ENCODE results near the gene ZNF791. TPM values are rescaled to one million over a fixed set of nuclear protein-coding genes. Genes with fewer than 3 reads are reported as not detected.
A peak's percentile ranks its signal among the peaks of the same experiment; 100 is the strongest.

Gene ZNF791
- total and polyA plus RNA-seq, 8 donors = 4.7 to 33.0 (median 18.4) TPM

GRCh38 chr19:12664406-12665280, 53.9 kb downstream of the ZNF791 start:
- Histone ChIP-seq H3K27me3 (no peaks in the 10 kb centered on the region), H3K4me3 (peak overlapping the region in 1 of 4 donors; percentile 74), H3K27ac (peak overlapping the region in 1 of 5 donors; percentile 83), H3K36me3 (peaks cover 34 to 64% (median 58%) of the 10 kb centered on the region in 4 donors), H3K4me1 (peaks cover 23 to 46% (median 42%) of the 10 kb centered on the region in 4 donors), H3K9me3 (no peaks in the 10 kb centered on the region)
- WGBS, 5 donors = 83 to 89% (median 84%) methylated on average over 25 to 29 of the region's 29 CpGs
- no peak for DNase-seq
- TF ChIP-seq CTCF (IDR thresholded peaks at IDR 0.05) = no peak
- no peak for TF ChIP-seq EP300 (IDR thresholded peaks at IDR 0.05)
- TF ChIP-seq POLR2AphosphoS5 (IDR thresholded peaks at IDR 0.05) = no peak
- TF ChIP-seq POLR2A (IDR thresholded peaks at IDR 0.05) = no peak
- intact Hi-C loops (cut with DNase I; ENCODE audit: low total_unique reads) = no loop called here

- Histone ChIP-seq H3K9me3 (no peaks in the 10 kb centered on the region), H3K4me3 (peak overlapping the region in 2 of 4 donors; percentile 74 to 84), H3K27me3 (no peaks in the 10 kb centered on the region), H3K27ac (peak overlapping the region in 2 of 5 donors; percentile 83 to 87), H3K4me1 (peaks cover 26 to 52% (median 46%) of the 10 kb centered on the region in 4 donors), H3K36me3 (peaks cover 30 to 58% (median 52%) of the 10 kb centered on the region in 4 donors)
- 72 to 90% (median 82%) methylated on average over 10 of the region's 10 CpGs for WGBS, 5 donors
- DNase-seq = peak; percentile 47 to 64
- TF ChIP-seq POLR2AphosphoS5 (IDR thresholded peaks at IDR 0.05) (no peak), CTCF (IDR thresholded peaks at IDR 0.05) (no peak), EP300 (IDR thresholded peaks at IDR 0.05) (no peak), POLR2A (IDR thresholded peaks at IDR 0.05) (no peak)
- intact Hi-C loops (cut with DNase I; ENCODE audit: low total_unique reads) = no loop called here
Observed at GRCh38 chr19:12665281-12665573, 54.5 kb downstream of the ZNF791 start.

- DNase-seq = no peak
- intact Hi-C loops (cut with DNase I; ENCODE audit: low total_unique reads) = no loop called here
- Histone ChIP-seq H3K9me3 (no peaks in the 10 kb centered on the region), H3K27ac (peak overlapping the region in 4 of 5 donors; percentile 78 to 87 (median 84)), H3K27me3 (no peaks in the 10 kb centered on the region), H3K4me1 (peaks cover 31 to 57% (median 52%) of the 10 kb centered on the region in 4 donors), H3K4me3 (peak overlapping the region; percentile 74 to 89 (median 82)), H3K36me3 (peaks cover 29 to 53% (median 47%) of the 10 kb centered on the region in 4 donors)
- 33 to 46% (median 43%) methylated on average over 8 to 12 of the region's 12 CpGs for WGBS, 5 donors
- TF ChIP-seq POLR2A (IDR thresholded peaks at IDR 0.05) = no peak
- no peak for TF ChIP-seq POLR2AphosphoS5 (IDR thresholded peaks at IDR 0.05)
- TF ChIP-seq CTCF (IDR thresholded peaks at IDR 0.05) = no peak
- no peak for TF ChIP-seq EP300 (IDR thresholded peaks at IDR 0.05)
Observed at GRCh38 chr19:12665671-12666264, 55.0 kb downstream of the ZNF791 start.

GRCh38 chr19:12666265-12667048, 55.7 kb downstream of the ZNF791 start, which contains the start of the genes MAN2B1 and WDR83:
Gene MAN2B1 (minus strand): TSS chr19:12666742. CDS start chr19:12666701, 41 bp downstream.
Gene WDR83 (plus strand): TSS chr19:12666807. CDS start chr19:12669791, 2,984 bp downstream.
- TF ChIP-seq POLR2AphosphoS5 (IDR thresholded peaks at IDR 0.05) (peak in 1 of 3 donors; percentile 18), EP300 (IDR thresholded peaks at IDR 0.05) (no peak), POLR2A (IDR thresholded peaks at IDR 0.05) (no peak), CTCF (IDR thresholded peaks at IDR 0.05) (no peak)
- WGBS, 5 donors = 0 to 2% (median 1%) methylated on average over 23 to 46 of the region's 46 CpGs
- H3K4me1 ChIP-seq = peaks cover 33 to 61% (median 57%) of the 10 kb centered on the region in 4 donors
- no peaks in the 10 kb centered on the region for H3K27me3 ChIP-seq
- H3K9me3 ChIP-seq = no peaks in the 10 kb centered on the region
- H3K27ac ChIP-seq = peak within 1 kb of the TSS; percentile 68 to 87 (median 83)
- peak; percentile 81 to 93 for DNase-seq
- peak within 1 kb of the TSS; percentile 74 to 89 (median 82) for H3K4me3 ChIP-seq
- H3K36me3 ChIP-seq = peaks cover 22 to 46% (median 40%) of the 10 kb centered on the region in 4 donors
- intact Hi-C loops (cut with DNase I; ENCODE audit: low total_unique reads) = no loop called here

Data from stomach (tissue), 9 donors.